MM.1S (cell line): ENCODE measurements around the gene NAT9.

ENCODE experiments used
- EZH2 ChIP-seq: fragments of 300-600 bp; sonication (generic); optimal IDR thresholded peaks from 2 replicates; pipeline ENCODE3; 2017; ENCODE audit warnings: low read depth, mild to moderate bottlenecking, antibody characterized with exemption, low read length, mixed read lengths
- TF ChIP-seq, protein P1 (sequence below): fragments of 300-600 bp; sonication (generic); IDR thresholded peaks from 2 replicates; pipeline ENCODE4 v1.5.1; 2016; ENCODE audit warnings: antibody characterized with exemption, low read length, mixed read lengths

DNA sequence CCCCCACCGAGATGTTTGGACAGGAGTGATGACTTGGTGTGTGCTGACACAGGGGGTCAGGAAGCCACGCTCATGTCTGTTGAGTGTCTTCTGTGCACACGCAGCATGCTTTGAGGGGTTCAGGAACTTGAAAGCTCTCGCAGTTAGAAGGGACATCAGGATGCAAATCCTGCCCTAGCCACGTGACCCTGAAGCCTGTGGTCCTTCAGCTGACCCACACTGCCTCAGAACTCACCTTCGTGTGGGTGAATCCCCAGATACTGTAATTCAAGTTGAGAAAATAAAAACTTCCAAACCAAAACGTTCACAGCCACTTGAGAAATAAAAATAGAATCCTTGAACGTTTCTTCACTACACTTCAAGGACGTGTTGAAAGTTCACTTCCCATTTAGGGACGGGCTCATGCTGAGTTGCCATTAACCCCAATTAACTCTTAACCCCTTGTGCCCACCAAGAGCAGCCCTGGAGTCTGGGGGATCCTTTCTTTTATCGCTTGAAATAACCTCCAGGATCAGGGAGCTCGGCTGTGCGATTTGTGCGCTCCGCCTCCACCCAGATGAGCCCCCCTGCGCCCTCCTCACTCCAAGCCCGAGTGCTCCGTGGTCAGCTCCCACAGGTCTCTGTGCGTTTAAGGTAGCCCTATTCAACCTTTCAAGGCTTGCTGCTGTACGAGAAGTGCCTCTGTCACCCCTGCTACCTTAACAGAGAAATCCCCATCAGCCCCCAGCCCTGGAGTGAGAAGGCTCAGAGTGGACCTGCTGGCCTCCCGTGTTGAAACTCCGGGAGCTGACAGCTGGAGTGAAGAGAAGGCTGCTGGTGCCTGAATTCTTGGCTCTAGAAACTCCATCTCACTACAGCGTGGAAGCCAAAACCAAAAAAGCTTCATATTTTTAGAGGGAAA lies 36.2 kb upstream of the NAT9 start:
- TF ChIP-seq EZH2: no peak
- TF ChIP-seq, protein P1, sequence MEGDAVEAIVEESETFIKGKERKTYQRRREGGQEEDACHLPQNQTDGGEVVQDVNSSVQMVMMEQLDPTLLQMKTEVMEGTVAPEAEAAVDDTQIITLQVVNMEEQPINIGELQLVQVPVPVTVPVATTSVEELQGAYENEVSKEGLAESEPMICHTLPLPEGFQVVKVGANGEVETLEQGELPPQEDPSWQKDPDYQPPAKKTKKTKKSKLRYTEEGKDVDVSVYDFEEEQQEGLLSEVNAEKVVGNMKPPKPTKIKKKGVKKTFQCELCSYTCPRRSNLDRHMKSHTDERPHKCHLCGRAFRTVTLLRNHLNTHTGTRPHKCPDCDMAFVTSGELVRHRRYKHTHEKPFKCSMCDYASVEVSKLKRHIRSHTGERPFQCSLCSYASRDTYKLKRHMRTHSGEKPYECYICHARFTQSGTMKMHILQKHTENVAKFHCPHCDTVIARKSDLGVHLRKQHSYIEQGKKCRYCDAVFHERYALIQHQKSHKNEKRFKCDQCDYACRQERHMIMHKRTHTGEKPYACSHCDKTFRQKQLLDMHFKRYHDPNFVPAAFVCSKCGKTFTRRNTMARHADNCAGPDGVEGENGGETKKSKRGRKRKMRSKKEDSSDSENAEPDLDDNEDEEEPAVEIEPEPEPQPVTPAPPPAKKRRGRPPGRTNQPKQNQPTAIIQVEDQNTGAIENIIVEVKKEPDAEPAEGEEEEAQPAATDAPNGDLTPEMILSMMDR: no peak
